GM10248 (cell line): ENCODE data around the gene SYT14.
A peak's percentile ranks its signal among the peaks of the same experiment; 100 is the strongest.

Experiments
- CTCF ChIA-PET: fragments of 300-600 bp; sonication (Branson Sonifier 250); formaldehyde crosslinking; extraction: SDS; loops from one replicate; lab custom pipeline; 2021; ENCODE audit warnings: antibody characterized with exemption; lab: Yijun Ruan, JAX
- POLR2A ChIA-PET: fragments of 350-650 bp; sonication (Branson Sonifier 250); formaldehyde crosslinking; extraction: SDS; loops from one replicate; lab custom pipeline; 2020; ENCODE audit warnings: antibody characterized with exemption; lab: Yijun Ruan, JAX
- DNase-seq: peaks from one replicate; pipeline ENCODE4 v3.0.0; 2012; ENCODE audit errors: extremely low spot score
- TF ChIP-seq, protein P1 (sequence below): IDR thresholded peaks from 2 replicates; pipeline ENCODE4 v1.5.1; 2012; ENCODE audit warnings: mild to moderate bottlenecking, low read depth; ENCODE audit errors: extremely low read depth, missing control alignments, control extremely low read depth

SYT14 gene

DNA sequence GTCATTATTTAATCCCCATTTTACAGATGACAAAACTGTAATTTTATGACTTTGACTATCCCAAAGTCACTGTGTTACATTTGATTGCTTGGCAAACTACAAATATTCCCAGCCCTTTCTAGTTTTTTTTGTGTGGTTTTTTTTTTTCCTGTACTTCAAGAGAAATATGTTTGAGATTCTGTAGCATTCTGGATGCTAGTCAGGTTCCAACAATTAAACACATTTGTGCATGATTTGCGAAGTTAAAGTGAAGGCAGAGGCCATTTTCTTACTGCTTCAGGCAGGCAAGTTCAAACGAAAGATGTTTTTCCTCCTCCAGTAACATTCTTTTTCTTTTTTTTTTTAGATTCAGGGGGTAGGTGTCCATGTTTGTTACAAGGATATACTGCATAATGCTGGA lies 186.7 kb downstream of the SYT14 start:
- TF ChIP-seq, protein P1, sequence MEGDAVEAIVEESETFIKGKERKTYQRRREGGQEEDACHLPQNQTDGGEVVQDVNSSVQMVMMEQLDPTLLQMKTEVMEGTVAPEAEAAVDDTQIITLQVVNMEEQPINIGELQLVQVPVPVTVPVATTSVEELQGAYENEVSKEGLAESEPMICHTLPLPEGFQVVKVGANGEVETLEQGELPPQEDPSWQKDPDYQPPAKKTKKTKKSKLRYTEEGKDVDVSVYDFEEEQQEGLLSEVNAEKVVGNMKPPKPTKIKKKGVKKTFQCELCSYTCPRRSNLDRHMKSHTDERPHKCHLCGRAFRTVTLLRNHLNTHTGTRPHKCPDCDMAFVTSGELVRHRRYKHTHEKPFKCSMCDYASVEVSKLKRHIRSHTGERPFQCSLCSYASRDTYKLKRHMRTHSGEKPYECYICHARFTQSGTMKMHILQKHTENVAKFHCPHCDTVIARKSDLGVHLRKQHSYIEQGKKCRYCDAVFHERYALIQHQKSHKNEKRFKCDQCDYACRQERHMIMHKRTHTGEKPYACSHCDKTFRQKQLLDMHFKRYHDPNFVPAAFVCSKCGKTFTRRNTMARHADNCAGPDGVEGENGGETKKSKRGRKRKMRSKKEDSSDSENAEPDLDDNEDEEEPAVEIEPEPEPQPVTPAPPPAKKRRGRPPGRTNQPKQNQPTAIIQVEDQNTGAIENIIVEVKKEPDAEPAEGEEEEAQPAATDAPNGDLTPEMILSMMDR, result no peak
- DNase-seq, result no peak
- ChIA-PET CTCF (no interaction called here), POLR2A (no interaction called here)

DNA sequence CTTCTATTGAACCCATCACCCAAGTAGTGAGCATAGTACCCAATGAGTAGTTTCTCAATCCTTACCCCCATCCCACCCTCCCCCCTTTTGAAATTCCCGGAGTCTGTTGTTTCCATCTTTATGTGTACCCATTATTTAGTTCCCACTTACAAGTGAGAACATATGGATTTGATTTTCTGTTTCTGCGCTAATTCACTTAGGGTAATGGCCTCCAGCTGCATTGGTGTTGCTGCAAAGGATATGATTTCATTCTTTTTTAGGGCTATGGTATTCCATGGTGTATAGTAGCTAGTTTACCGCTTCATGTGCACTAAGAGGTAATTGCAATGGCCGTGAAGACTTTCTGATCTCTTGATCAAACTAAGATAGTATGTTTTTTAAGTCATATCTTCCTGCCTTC lies 187.1 kb downstream of the SYT14 start:
- ChIA-PET CTCF (no interaction called here), POLR2A (no interaction called here)
- DNase-seq, result no peak
- TF ChIP-seq, protein P1, result no peak

DNA sequence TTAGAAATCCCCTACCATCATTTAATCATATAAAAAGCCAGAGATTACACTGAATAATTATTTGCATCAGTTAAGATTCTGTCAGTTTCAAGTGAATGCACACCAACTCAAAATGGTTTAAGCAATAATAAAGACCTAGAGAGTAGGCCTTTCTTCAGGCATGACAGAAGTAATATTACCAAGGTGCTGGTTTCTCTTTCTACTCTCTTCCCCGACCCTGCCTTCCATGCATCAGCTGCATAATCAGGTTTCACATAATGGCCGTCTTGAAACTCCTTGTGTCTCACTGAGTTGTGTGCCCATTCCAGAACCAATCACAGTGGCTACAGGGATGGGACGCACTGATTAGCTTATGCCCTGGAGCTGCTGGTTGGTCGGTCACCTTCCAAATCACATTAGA lies 191.1 kb downstream of the SYT14 start:
- no peak for DNase-seq
- CTCF ChIA-PET, result interaction anchor here (1.8 kb wide), 1 partner anchor 14 kb away, joined by 9 read pairs; no protein-coding TSS in a partner anchor
- TF ChIP-seq, protein P1, result no peak
- POLR2A ChIA-PET, result no interaction called here

DNA sequence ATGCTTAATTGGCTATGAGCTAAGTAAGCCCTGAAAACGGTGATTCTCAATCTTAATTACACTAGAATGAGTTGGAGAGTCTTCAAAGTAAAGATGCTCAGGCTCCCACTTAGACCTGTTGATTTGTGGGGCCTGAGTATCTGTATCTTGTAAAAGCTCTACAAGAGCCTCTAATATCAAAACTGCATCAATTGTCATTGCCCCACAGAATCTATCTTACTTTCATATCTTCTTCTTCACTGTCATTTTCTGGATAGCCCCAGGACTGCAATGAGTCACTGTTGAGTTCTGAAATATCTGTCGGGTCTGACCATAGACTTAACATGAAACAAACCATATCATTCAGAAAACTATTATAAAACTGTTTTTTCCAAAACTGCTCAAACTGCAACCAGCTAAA lies 191.7 kb downstream of the SYT14 start:
- CTCF ChIA-PET, result interaction anchor here (1.8 kb wide), 1 partner anchor 13 kb away, joined by 9 read pairs; no protein-coding TSS in a partner anchor
- TF ChIP-seq, protein P1, result no peak
- POLR2A ChIA-PET, result no interaction called here
- no peak for DNase-seq

- no peak for DNase-seq
- ChIA-PET CTCF (no interaction called here), POLR2A (no interaction called here)
- TF ChIP-seq, protein P1, result no peak
These were observed 194.6 kb downstream of the SYT14 start for GRCh38 chr1:210132582-210132981.

- TF ChIP-seq, protein P1, result peak; percentile 65
- ChIA-PET CTCF (interaction anchor here (0.8 to 4.2 kb wide), 7 partner anchors 13 to 258 kb away, joined by 3 to 33 read pairs (median 7); no protein-coding TSS in a partner anchor), POLR2A (no interaction called here)
- DNase-seq, result peak; percentile 34
These were observed 205.5 kb downstream of the SYT14 start for GRCh38 chr1:210143465-210144062.
